Keratinocyte (primary cell): ENCODE measurements around the gene SSMEM1.

Experiments used
- CTCF ChIP-seq, 3 experiments: IDR thresholded peaks in 1 of 3; conservative IDR thresholded peaks in 1 of 3; optimal IDR thresholded peaks in 1 of 3; 2 replicates in 2 of 3; 3 replicates in 1 of 3; pipeline versions ENCODE3 to v1.5.1; 2011; ENCODE audit warnings: low read length in 3 of 3, mild to moderate bottlenecking in 3 of 3, moderate library complexity in 2 of 3, control low read depth in 1 of 3, inconsistent platforms in 1 of 3; ENCODE audit not compliant: insufficient read depth in 2 of 3; ENCODE audit errors: extremely low read depth in 1 of 3
- EZH2 ChIP-seq: IDR thresholded peaks from one replicate; pipeline ENCODE4 v1.6.1; 2012; ENCODE audit warnings: inconsistent platforms, mild to moderate bottlenecking, low read length, moderate library complexity

- TF ChIP-seq CTCF (optimal IDR thresholded peaks at IDR 0.05 in 1 of 3, IDR thresholded peaks at IDR 0.05 in 1 of 3, conservative IDR thresholded peaks at IDR 0.05 in 1 of 3; ENCODE audit: extremely low read depth in 1 of 3, insufficient read depth in 2 of 3, low read length in 3 of 3): no peak
- TF ChIP-seq EZH2: no peak
Measured at GRCh38 chr7:130182990-130183389, 24.7 kb upstream of the SSMEM1 start.
